ENCODE data around the gene GARS1.

GRCh38 chr7:30625283-30625682, 30.6 kb downstream of the GARS1 start:
- TF ChIP-seq, protein P1, sequence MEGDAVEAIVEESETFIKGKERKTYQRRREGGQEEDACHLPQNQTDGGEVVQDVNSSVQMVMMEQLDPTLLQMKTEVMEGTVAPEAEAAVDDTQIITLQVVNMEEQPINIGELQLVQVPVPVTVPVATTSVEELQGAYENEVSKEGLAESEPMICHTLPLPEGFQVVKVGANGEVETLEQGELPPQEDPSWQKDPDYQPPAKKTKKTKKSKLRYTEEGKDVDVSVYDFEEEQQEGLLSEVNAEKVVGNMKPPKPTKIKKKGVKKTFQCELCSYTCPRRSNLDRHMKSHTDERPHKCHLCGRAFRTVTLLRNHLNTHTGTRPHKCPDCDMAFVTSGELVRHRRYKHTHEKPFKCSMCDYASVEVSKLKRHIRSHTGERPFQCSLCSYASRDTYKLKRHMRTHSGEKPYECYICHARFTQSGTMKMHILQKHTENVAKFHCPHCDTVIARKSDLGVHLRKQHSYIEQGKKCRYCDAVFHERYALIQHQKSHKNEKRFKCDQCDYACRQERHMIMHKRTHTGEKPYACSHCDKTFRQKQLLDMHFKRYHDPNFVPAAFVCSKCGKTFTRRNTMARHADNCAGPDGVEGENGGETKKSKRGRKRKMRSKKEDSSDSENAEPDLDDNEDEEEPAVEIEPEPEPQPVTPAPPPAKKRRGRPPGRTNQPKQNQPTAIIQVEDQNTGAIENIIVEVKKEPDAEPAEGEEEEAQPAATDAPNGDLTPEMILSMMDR (IDR thresholded peaks at IDR 0.05): peak; percentile 29
- TF ChIP-seq EZH2phosphoT487 (IDR thresholded peaks at IDR 0.05): no peak
